HCT116 (cell line): ENCODE measurements around the gene CDKAL1.

ENCODE experiments used
- CTCF ChIP-seq, 3 experiments: fragments of 200-600 bp in 1 of 3; sonication (generic) in 1 of 3; IDR thresholded peaks in 2 of 3; conservative IDR thresholded peaks in 1 of 3; 2 replicates each; pipeline ENCODE4 v1.5.1; 2012 to 2017; ENCODE audit warnings: low read depth in 2 of 3, low read length in 2 of 3, antibody characterized with exemption in 1 of 3, borderline replicate concordance in 1 of 3, control low read depth in 1 of 3, mild to moderate bottlenecking in 1 of 3, mixed read lengths in 1 of 3, mixed run types in 1 of 3, moderate library complexity in 1 of 3; ENCODE audit not compliant: insufficient read depth in 1 of 3
- POLR2A ChIP-seq: IDR thresholded peaks from 2 replicates; pipeline ENCODE4 v1.7.0; 2011; ENCODE audit warnings: borderline replicate concordance; ENCODE audit not compliant: insufficient read depth, insufficient read length; ENCODE audit errors: extremely low read depth
- SRF ChIP-seq: IDR thresholded peaks from 2 replicates; pipeline ENCODE4 v1.6.1; 2012; ENCODE audit warnings: low read depth
- TF ChIP-seq, protein P1 (sequence below): IDR thresholded peaks from 2 replicates; pipeline ENCODE4 v1.6.1; 2012; ENCODE audit warnings: low read depth
- TF ChIP-seq, protein P2 (sequence below): IDR thresholded peaks from 2 replicates; pipeline ENCODE4 v1.6.1; 2012

- TF ChIP-seq, protein P1, sequence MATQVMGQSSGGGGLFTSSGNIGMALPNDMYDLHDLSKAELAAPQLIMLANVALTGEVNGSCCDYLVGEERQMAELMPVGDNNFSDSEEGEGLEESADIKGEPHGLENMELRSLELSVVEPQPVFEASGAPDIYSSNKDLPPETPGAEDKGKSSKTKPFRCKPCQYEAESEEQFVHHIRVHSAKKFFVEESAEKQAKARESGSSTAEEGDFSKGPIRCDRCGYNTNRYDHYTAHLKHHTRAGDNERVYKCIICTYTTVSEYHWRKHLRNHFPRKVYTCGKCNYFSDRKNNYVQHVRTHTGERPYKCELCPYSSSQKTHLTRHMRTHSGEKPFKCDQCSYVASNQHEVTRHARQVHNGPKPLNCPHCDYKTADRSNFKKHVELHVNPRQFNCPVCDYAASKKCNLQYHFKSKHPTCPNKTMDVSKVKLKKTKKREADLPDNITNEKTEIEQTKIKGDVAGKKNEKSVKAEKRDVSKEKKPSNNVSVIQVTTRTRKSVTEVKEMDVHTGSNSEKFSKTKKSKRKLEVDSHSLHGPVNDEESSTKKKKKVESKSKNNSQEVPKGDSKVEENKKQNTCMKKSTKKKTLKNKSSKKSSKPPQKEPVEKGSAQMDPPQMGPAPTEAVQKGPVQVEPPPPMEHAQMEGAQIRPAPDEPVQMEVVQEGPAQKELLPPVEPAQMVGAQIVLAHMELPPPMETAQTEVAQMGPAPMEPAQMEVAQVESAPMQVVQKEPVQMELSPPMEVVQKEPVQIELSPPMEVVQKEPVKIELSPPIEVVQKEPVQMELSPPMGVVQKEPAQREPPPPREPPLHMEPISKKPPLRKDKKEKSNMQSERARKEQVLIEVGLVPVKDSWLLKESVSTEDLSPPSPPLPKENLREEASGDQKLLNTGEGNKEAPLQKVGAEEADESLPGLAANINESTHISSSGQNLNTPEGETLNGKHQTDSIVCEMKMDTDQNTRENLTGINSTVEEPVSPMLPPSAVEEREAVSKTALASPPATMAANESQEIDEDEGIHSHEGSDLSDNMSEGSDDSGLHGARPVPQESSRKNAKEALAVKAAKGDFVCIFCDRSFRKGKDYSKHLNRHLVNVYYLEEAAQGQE, result no peak
- TF ChIP-seq CTCF (IDR thresholded peaks at IDR 0.05 in 2 of 3, conservative IDR thresholded peaks at IDR 0.05 in 1 of 3; ENCODE audit: borderline replicate concordance in 1 of 3, insufficient read depth in 1 of 3, low read depth in 2 of 3, low read length in 2 of 3), result no peak
- no peak for TF ChIP-seq POLR2A
- no peak for TF ChIP-seq SRF
- TF ChIP-seq, protein P2, sequence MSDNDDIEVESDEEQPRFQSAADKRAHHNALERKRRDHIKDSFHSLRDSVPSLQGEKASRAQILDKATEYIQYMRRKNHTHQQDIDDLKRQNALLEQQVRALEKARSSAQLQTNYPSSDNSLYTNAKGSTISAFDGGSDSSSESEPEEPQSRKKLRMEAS, result no peak
These were observed 168.1 kb downstream of the CDKAL1 start for GRCh38 chr6:20702366-20702765.
